Measurements from ENCODE around the gene CDC42BPG.

The CDC42BPG gene

GRCh38 chr11:64872790-64873488 is 28.5 kb upstream of the CDC42BPG start:
- Histone ChIP-seq H2BK15ac (replicated peaks; ENCODE audit: low read depth) (no peak overlapping the region), H2AK5ac (ENCODE audit: low read length) (no peak overlapping the region), H2BK5ac (ENCODE audit: low read length) (no peak overlapping the region), H3K9ac (ENCODE audit: low read length) (no peak overlapping the region), H3K79me1 (ENCODE audit: low read length) (peaks cover 17% of the 10 kb centered on the region), H3K4me2 (ENCODE audit: low read length) (no peak overlapping the region), H4K8ac (ENCODE audit: low read depth, low read length) (no peak overlapping the region), H3K4ac (ENCODE audit: low read depth, low read length) (no peak overlapping the region), H2BK120ac (ENCODE audit: low read depth, low read length) (no peak overlapping the region), H3K27me3 (ENCODE audit: insufficient read depth, low read length, poor library complexity) (no peaks in the 10 kb centered on the region), H3K27ac (ENCODE audit: low read depth, low read length) (no peak overlapping the region), H4K5ac (ENCODE audit: low read length) (no peak overlapping the region), H3K4me1 (ENCODE audit: control insufficient read depth, low read depth, low read length) (peaks cover 9% of the 10 kb centered on the region), H3K56ac (ENCODE audit: low read length) (no peak overlapping the region), H3K36me3 (ENCODE audit: control insufficient read depth, insufficient read depth, low read length) (no peaks in the 10 kb centered on the region), H3K79me2 (ENCODE audit: control insufficient read depth, insufficient read depth, low read length) (no peaks in the 10 kb centered on the region), H3K18ac (ENCODE audit: low read length) (no peak overlapping the region), H3K4me3 (ENCODE audit: low read length) (no peak overlapping the region), H3K23ac (ENCODE audit: low read length) (no peak overlapping the region)
- WGBS (ENCODE audit: extremely low coverage, insufficient coverage, low lambda C conversion rate) = no CpG with 5 or more reads among the region's 8 CpGs
- DNase-seq = no peak

GRCh38 chr11:64871492-64871891 is 27.0 kb upstream of the CDC42BPG start:
- Histone ChIP-seq H3K79me2 (ENCODE audit: control insufficient read depth, insufficient read depth, low read length) (no peaks in the 10 kb centered on the region), H2BK15ac (replicated peaks; ENCODE audit: low read depth) (no peak overlapping the region), H3K27ac (ENCODE audit: low read depth, low read length) (no peak overlapping the region), H2AK5ac (ENCODE audit: low read length) (no peak overlapping the region), H3K9ac (ENCODE audit: low read length) (no peak overlapping the region), H3K79me1 (ENCODE audit: low read length) (peaks cover 10% of the 10 kb centered on the region), H2BK5ac (ENCODE audit: low read length) (no peak overlapping the region), H3K4me2 (ENCODE audit: low read length) (no peak overlapping the region), H3K18ac (ENCODE audit: low read length) (no peak overlapping the region), H2BK120ac (ENCODE audit: low read depth, low read length) (no peak overlapping the region), H4K8ac (ENCODE audit: low read depth, low read length) (no peak overlapping the region), H3K27me3 (ENCODE audit: insufficient read depth, low read length, poor library complexity) (no peaks in the 10 kb centered on the region), H3K56ac (ENCODE audit: low read length) (no peak overlapping the region), H3K4me1 (ENCODE audit: control insufficient read depth, low read depth, low read length) (peaks cover 2% of the 10 kb centered on the region), H3K36me3 (ENCODE audit: control insufficient read depth, insufficient read depth, low read length) (no peaks in the 10 kb centered on the region), H4K5ac (ENCODE audit: low read length) (no peak overlapping the region), H3K4ac (ENCODE audit: low read depth, low read length) (no peak overlapping the region), H3K4me3 (ENCODE audit: low read length) (no peak overlapping the region), H3K23ac (ENCODE audit: low read length) (no peak overlapping the region)
- WGBS (ENCODE audit: extremely low coverage, insufficient coverage, low lambda C conversion rate) = no CpG with 5 or more reads among the region's 3 CpGs
- no peak for DNase-seq

GRCh38 chr11:64870893-64871466 is 26.5 kb upstream of the CDC42BPG start:
- Histone ChIP-seq H3K36me3 (ENCODE audit: control insufficient read depth, insufficient read depth, low read length) (no peaks in the 10 kb centered on the region), H4K5ac (ENCODE audit: low read length) (no peak overlapping the region), H3K23ac (ENCODE audit: low read length) (no peak overlapping the region), H2BK5ac (ENCODE audit: low read length) (no peak overlapping the region), H3K4me1 (ENCODE audit: control insufficient read depth, low read depth, low read length) (no peaks in the 10 kb centered on the region), H3K56ac (ENCODE audit: low read length) (no peak overlapping the region), H2BK15ac (replicated peaks; ENCODE audit: low read depth) (no peak overlapping the region), H3K4me3 (ENCODE audit: low read length) (no peak overlapping the region), H3K9ac (ENCODE audit: low read length) (no peak overlapping the region), H3K4me2 (ENCODE audit: low read length) (no peak overlapping the region), H3K18ac (ENCODE audit: low read length) (no peak overlapping the region), H3K27me3 (ENCODE audit: insufficient read depth, low read length, poor library complexity) (no peaks in the 10 kb centered on the region), H3K79me1 (ENCODE audit: low read length) (peaks cover 8% of the 10 kb centered on the region), H4K8ac (ENCODE audit: low read depth, low read length) (no peak overlapping the region), H3K4ac (ENCODE audit: low read depth, low read length) (no peak overlapping the region), H3K79me2 (ENCODE audit: control insufficient read depth, insufficient read depth, low read length) (no peaks in the 10 kb centered on the region), H3K27ac (ENCODE audit: low read depth, low read length) (no peak overlapping the region), H2AK5ac (ENCODE audit: low read length) (no peak overlapping the region), H2BK120ac (ENCODE audit: low read depth, low read length) (no peak overlapping the region)
- DNase-seq = no peak
- no CpG with 5 or more reads among the region's 20 CpGs for WGBS (ENCODE audit: extremely low coverage, insufficient coverage, low lambda C conversion rate)

- Histone ChIP-seq H3K27me3 (ENCODE audit: insufficient read depth, low read length, poor library complexity) (no peaks in the 10 kb centered on the region), H4K5ac (ENCODE audit: low read length) (no peak overlapping the region), H3K18ac (ENCODE audit: low read length) (no peak overlapping the region), H3K4me3 (ENCODE audit: low read length) (no peak overlapping the region), H2BK15ac (replicated peaks; ENCODE audit: low read depth) (no peak overlapping the region), H2AK5ac (ENCODE audit: low read length) (no peak overlapping the region), H2BK120ac (ENCODE audit: low read depth, low read length) (no peak overlapping the region), H3K79me2 (ENCODE audit: control insufficient read depth, insufficient read depth, low read length) (no peaks in the 10 kb centered on the region), H3K9ac (ENCODE audit: low read length) (no peak overlapping the region), H2BK5ac (ENCODE audit: low read length) (no peak overlapping the region), H3K4me2 (ENCODE audit: low read length) (no peak overlapping the region), H3K56ac (ENCODE audit: low read length) (peak overlapping the region; percentile 42), H3K79me1 (ENCODE audit: low read length) (peaks cover 6% of the 10 kb centered on the region), H3K27ac (ENCODE audit: low read depth, low read length) (no peak overlapping the region), H3K4ac (ENCODE audit: low read depth, low read length) (no peak overlapping the region), H3K4me1 (ENCODE audit: control insufficient read depth, low read depth, low read length) (no peaks in the 10 kb centered on the region), H4K8ac (ENCODE audit: low read depth, low read length) (no peak overlapping the region), H3K23ac (ENCODE audit: low read length) (no peak overlapping the region), H3K36me3 (ENCODE audit: control insufficient read depth, insufficient read depth, low read length) (no peaks in the 10 kb centered on the region)
- DNase-seq = peak; percentile 55
- WGBS (ENCODE audit: extremely low coverage, insufficient coverage, low lambda C conversion rate) = no CpG with 5 or more reads among the region's 19 CpGs
Measured at GRCh38 chr11:64870176-64870892, 25.9 kb upstream of the CDC42BPG start.

- Histone ChIP-seq H4K5ac (ENCODE audit: low read length) (no peak overlapping the region), H2BK15ac (replicated peaks; ENCODE audit: low read depth) (no peak overlapping the region), H3K79me1 (ENCODE audit: low read length) (peaks cover 9% of the 10 kb centered on the region), H3K23ac (ENCODE audit: low read length) (no peak overlapping the region), H3K18ac (ENCODE audit: low read length) (no peak overlapping the region), H3K9ac (ENCODE audit: low read length) (no peak overlapping the region), H3K4me3 (ENCODE audit: low read length) (no peak overlapping the region), H3K4me2 (ENCODE audit: low read length) (no peak overlapping the region), H3K4me1 (ENCODE audit: control insufficient read depth, low read depth, low read length) (no peaks in the 10 kb centered on the region), H2AK5ac (ENCODE audit: low read length) (no peak overlapping the region), H3K27me3 (ENCODE audit: insufficient read depth, low read length, poor library complexity) (no peaks in the 10 kb centered on the region), H3K4ac (ENCODE audit: low read depth, low read length) (no peak overlapping the region), H3K36me3 (ENCODE audit: control insufficient read depth, insufficient read depth, low read length) (no peaks in the 10 kb centered on the region), H4K8ac (ENCODE audit: low read depth, low read length) (no peak overlapping the region), H2BK120ac (ENCODE audit: low read depth, low read length) (no peak overlapping the region), H3K79me2 (ENCODE audit: control insufficient read depth, insufficient read depth, low read length) (no peaks in the 10 kb centered on the region), H3K27ac (ENCODE audit: low read depth, low read length) (no peak overlapping the region), H3K56ac (ENCODE audit: low read length) (no peak overlapping the region), H2BK5ac (ENCODE audit: low read length) (no peak overlapping the region)
- DNase-seq = peak; percentile 47
- WGBS (ENCODE audit: extremely low coverage, insufficient coverage, low lambda C conversion rate) = no CpG with 5 or more reads among the region's 9 CpGs
Measured at GRCh38 chr11:64869571-64870175, 25.2 kb upstream of the CDC42BPG start.
